Activated naive CD8-positive, alpha-beta T cell treated with anti-CD3 and anti-CD28 coated beads, Interleukin-2, amount 10 ng/mL, durations not matched to agents 7 days and 5 days (primary cell): ENCODE data around the gene SLC18B1. TPM values are rescaled to one million over a fixed set of nuclear protein-coding genes. Genes with fewer than 3 reads are reported as not detected.
A peak's percentile ranks its signal among the peaks of the same experiment; 100 is the strongest.

ENCODE experiments used
- ATAC-seq: fragments of 150-1000 bp; cut with Tn5 transposase; one replicate; pipeline ENCODE4 v1.10.0; 2021; ENCODE audit warnings: low read depth, moderate library complexity
- POLR2A ChIA-PET: fragments of 350-600 bp; sonication (Branson Sonifier 250); formaldehyde crosslinking; loops from one replicate; lab custom pipeline; 2021; ENCODE audit warnings: antibody characterized with exemption; lab: Charles Lee
- DNase-seq: peaks from one replicate; pipeline ENCODE4 v3.0.0; 2021
- H3K27ac Mint-ChIP-seq: one replicate; pipeline ENCODE4 v1.8.0; 2022; ENCODE audit warnings: mild to moderate bottlenecking, mixed read lengths
- H3K27me3 Mint-ChIP-seq: one replicate; pipeline ENCODE4 v1.8.0; 2022; ENCODE audit warnings: mild to moderate bottlenecking, moderate library complexity, mixed read lengths
- H3K36me3 Mint-ChIP-seq: one replicate; pipeline ENCODE4 v1.8.0; 2021; ENCODE audit warnings: mild to moderate bottlenecking, mixed read lengths
- H3K4me1 Mint-ChIP-seq: one replicate; pipeline ENCODE4 v1.8.0; 2021; ENCODE audit warnings: mixed read lengths
- H3K4me3 Mint-ChIP-seq: one replicate; pipeline ENCODE4 v1.8.0; 2022; ENCODE audit warnings: mild to moderate bottlenecking, moderate library complexity, mixed read lengths
- H3K9me3 Mint-ChIP-seq: one replicate; pipeline ENCODE4 v1.8.0; 2021; ENCODE audit warnings: mixed read lengths
- total RNA-seq, 2 experiments: library from RNA; stranded (reverse); gene quantifications; one replicate each; pipeline ENCODE4 v1.2.3, GENCODE V29; 2021

The SLC18B1 gene
- total RNA-seq, result 1 to 10 TPM; 8.3 to 8.8 TPM

DNA sequence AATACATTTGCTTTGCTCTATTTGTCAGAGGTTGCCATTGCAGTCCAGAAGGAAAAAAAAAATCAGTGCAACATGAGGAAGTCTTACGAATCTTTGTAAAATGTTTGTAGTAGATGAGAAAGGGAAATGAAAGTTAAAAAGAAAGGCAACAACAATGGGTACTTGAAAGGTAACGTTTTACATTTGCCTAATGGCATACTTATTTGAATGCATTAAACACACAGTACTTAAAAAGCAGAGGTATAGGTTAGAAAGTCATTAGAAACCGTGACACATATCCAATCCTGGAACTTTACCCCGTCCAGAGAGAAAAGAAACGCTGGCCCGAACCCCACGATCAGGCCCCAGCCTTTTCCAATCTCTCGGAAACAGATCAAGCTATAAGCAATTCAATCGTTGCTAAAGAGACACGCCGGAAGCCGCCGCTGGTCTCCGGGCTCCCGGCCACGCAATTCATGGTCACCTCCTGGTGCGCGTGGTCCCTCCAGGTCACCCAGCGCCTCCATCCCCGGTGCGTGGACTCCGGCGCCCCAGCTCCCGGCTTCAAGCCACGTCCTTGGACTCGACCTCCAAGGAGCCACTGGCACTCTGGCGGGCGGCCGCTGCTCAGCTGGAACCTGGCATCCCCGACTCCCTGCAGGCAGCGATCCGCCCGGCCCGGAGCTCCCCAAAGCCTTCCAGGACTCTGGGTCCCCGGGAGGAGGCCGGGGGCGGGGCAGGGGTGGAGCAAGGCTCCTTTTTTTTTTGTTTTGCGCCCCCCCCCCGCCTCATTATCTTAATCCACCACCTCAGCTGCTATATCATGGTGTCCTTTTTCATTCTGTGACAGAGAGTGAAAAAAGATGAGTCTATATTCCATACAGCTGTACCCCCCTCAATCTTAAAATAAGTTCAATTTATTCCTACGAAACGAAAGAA lies at the start of gene SLC18B1:
TSS of gene SLC18B1 (minus strand) at position 687 of the 918 bp plus-strand sequence. CDS start at position 506, 181 bp downstream.
- peak; percentile 69 for DNase-seq
- ATAC-seq, result peak; percentile 60
- POLR2A ChIA-PET, result interaction anchor here (0.6 to 5.8 kb wide), 8 partner anchors 9 to 1376 kb away, joined by 3 to 112 read pairs (median 4); partner anchors contain the start of genes RPS12 and STX7
- Mint-ChIP-seq H3K9me3 (no peaks in the 10 kb centered on the region), H3K27me3 (no peaks in the 10 kb centered on the region), H3K36me3 (peaks cover 4% of the 10 kb centered on the region), H3K4me3 (no peak within 1 kb of the TSS), H3K27ac (no peak within 1 kb of the TSS), H3K4me1 (peaks cover 9% of the 10 kb centered on the region)

DNA sequence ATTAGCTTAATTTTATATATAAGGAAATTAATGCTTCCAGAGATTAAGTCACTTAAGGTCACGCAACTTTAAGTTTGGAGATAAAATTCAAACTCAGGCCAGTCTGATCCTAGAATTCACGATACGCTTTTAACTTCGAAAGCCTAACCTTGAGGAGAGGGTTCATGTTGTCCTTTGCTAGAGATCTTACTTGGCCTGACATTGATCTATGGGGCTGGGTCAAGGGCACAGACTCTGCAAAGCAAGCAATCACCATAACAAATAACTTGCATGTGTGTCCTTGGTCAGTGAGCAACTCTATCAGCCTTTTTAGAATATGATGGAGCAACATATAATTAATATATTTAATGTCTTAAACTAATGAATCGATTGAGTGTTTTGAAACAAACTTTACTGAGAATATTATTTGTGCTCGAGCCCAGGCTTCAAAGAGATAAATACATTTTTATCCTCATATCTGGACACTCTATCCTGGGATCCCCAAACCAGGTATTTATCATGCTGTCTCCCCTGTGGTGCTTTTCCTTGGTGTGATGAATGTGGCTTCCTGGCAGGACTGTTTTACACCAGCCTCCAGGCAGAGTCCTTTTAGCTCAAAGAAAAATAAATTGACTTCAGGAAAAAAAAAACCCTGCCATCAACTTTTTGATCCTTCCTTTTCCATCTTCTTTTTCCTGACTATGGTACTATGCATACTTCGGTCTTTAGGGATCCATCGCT lies 45.0 kb upstream of the SLC18B1 start:
- no peaks in the 10 kb centered on the region for H3K36me3 Mint-ChIP-seq
- no peak overlapping the region for H3K27ac Mint-ChIP-seq
- ATAC-seq, result no peak
- H3K4me1 Mint-ChIP-seq, result no peaks in the 10 kb centered on the region
- POLR2A ChIA-PET, result no interaction called here
- H3K9me3 Mint-ChIP-seq, result no peaks in the 10 kb centered on the region
- no peak overlapping the region for H3K4me3 Mint-ChIP-seq
- peaks cover under 1% of the 10 kb centered on the region for H3K27me3 Mint-ChIP-seq
- DNase-seq, result no peak

DNA sequence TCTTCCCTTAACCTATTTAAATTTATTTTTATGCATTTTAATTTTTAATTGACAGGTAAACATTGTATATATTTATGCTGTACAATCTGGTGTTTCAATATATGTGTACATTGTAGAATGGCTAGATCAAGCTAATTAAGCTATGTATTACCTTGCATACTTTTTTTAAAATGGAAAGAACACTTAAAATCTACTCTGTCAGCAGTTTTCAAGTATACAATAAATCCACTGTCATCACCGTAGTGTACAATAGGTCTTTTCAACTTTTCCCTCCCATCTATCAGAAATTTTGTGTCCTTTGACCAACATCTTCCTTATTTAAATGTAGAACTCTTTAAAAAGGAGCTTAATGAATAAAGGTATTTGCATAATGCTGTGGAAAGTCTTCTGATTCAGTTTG lies 43.5 kb upstream of the SLC18B1 start:
- Mint-ChIP-seq H3K36me3 (no peaks in the 10 kb centered on the region), H3K9me3 (no peaks in the 10 kb centered on the region), H3K27me3 (peaks cover 2% of the 10 kb centered on the region), H3K27ac (no peak overlapping the region), H3K4me1 (no peaks in the 10 kb centered on the region), H3K4me3 (no peak overlapping the region)
- no peak for DNase-seq
- ATAC-seq, result no peak
- POLR2A ChIA-PET, result no interaction called here

DNA sequence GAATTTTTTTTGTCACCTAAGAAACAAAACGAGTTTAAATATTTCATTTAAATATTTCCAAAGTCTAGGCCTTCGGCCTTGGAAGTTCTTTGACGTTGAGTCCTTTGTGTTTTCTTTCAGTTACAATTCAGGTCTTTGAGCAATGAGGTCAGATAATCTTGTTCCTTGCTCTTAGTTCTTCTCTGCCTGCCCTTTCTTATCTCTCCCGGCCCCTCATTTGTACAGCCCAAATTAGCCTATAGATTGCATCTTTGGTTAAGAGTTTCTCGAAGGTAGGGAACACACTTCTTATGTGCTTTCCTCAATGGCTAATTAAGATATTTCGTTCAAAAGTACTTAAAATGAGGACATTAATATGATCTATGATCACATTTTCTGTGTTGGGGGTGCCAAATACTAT lies 34.5 kb upstream of the SLC18B1 start:
- peaks cover 6% of the 10 kb centered on the region for H3K9me3 Mint-ChIP-seq
- no peaks in the 10 kb centered on the region for H3K36me3 Mint-ChIP-seq
- POLR2A ChIA-PET, result no interaction called here
- ATAC-seq (no peak), DNase-seq (no peak)
- no peak overlapping the region for H3K27ac Mint-ChIP-seq
- peaks cover 7% of the 10 kb centered on the region for H3K27me3 Mint-ChIP-seq
- H3K4me3 Mint-ChIP-seq, result no peak overlapping the region
- H3K4me1 Mint-ChIP-seq, result no peaks in the 10 kb centered on the region

DNA sequence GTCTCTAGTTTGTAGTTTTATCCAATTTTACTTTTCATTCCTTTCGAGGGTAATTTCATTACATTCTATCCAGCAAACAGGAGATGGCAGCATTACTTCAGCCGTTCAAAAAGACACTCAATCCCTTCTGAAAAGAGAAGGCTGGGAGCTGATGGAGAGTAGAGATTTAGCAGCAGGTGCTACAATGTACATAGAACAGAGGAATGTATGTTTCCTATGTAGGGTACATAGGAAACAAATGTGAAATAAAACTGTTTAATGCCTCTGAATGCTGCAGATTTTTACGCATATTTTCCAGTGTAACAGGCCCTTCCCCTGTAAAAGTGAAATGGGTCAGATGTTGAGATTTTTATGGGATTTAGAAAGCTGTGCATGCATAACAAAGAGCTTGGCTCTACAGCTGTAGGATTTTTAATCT lies 31.9 kb upstream of the SLC18B1 start:
- ATAC-seq, result no peak
- Mint-ChIP-seq H3K4me3 (no peak overlapping the region), H3K27me3 (peaks cover 11% of the 10 kb centered on the region), H3K27ac (no peak overlapping the region), H3K9me3 (peaks cover 1% of the 10 kb centered on the region), H3K4me1 (no peaks in the 10 kb centered on the region), H3K36me3 (no peaks in the 10 kb centered on the region)
- POLR2A ChIA-PET, result no interaction called here
- no peak for DNase-seq

DNA sequence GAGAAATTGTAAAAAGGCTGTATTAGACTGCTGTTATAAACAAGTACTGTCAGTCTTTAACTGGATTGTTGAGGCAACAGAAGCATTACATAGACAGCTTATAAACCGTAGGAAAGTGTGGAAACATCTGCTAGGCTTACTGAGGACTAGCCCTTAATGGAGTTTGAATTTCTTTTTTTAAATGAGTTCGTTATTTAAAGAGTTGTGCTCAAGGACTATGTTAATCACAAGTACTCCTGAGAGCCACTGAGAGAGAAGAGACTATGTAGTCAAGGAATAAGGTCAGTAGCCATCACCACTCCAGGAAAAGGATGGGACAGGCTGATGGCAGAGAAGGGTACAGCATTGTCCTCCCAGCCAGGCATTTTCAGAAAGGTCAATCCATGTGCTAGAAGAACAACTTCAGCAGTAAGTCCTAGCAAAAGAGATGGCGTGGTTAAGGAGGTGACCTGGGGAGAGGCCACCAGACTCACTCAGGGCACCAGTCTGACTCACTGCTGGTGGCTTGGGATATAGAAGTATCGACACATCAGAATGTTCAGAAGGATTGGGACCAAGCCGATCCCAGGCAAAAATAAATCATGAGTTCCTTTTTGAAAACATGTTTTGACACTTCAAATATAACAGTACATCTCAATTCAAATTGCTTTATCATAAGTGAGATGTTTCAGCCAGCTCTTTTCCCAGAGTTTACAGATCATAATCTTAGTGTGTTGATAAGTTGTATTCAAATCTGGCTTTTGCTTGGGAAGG lies 22.4 kb upstream of the SLC18B1 start:
- Mint-ChIP-seq H3K27ac (peak overlapping the region; percentile 8), H3K36me3 (peaks cover 25% of the 10 kb centered on the region), H3K27me3 (peaks cover 2% of the 10 kb centered on the region), H3K4me1 (peaks cover 29% of the 10 kb centered on the region), H3K9me3 (no peaks in the 10 kb centered on the region), H3K4me3 (no peak overlapping the region)
- ATAC-seq (peak; percentile 10), DNase-seq (no peak)
- POLR2A ChIA-PET, result interaction anchor here (1.1 kb wide), 1 partner anchor 8 kb away, joined by 7 read pairs; no protein-coding TSS in a partner anchor

DNA sequence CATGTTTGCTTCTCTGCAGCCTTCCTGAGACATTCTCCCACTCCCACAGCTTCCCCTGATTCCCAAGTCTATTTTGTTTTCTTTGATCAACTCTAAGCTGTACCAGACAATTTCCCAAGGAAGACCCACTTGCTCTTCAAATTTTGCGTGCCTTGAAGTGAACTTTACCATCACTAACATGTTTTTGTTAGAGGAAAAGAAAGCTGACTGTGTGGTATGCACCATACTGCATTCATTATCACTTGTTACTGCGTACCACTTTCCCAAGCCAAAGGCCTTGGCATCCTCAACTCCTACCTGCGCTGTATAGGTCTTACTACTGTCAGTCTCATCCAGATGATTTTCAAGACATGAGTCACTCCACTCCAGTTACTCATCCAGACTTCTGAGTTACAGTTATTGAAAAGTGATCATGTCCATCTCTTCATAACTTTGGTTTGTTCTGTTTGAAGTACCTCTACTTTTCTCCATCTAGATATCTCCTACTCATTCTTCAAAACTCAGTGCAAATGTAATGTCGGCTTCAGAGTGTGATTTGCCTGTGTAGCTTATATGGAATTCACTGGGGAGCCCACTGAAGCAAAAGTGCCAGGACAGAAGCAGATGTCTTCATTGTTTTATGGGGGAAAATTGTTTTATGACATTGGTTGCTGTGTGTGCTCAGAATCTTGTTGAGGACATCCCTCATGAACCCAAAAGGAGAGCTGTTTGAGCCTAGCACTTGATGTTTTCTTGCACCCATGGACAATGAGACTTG lies 21.1 kb upstream of the SLC18B1 start:
- no peak overlapping the region for H3K4me3 Mint-ChIP-seq
- ATAC-seq, result no peak
- peaks cover 32% of the 10 kb centered on the region for H3K4me1 Mint-ChIP-seq
- H3K9me3 Mint-ChIP-seq, result no peaks in the 10 kb centered on the region
- POLR2A ChIA-PET, result interaction anchor here (1.0 kb wide), 1 partner anchor 10 kb away, joined by 4 read pairs; no protein-coding TSS in a partner anchor
- DNase-seq, result no peak
- no peaks in the 10 kb centered on the region for H3K27me3 Mint-ChIP-seq
- H3K36me3 Mint-ChIP-seq, result peaks cover 38% of the 10 kb centered on the region
- H3K27ac Mint-ChIP-seq, result peak overlapping the region; percentile 42

DNA sequence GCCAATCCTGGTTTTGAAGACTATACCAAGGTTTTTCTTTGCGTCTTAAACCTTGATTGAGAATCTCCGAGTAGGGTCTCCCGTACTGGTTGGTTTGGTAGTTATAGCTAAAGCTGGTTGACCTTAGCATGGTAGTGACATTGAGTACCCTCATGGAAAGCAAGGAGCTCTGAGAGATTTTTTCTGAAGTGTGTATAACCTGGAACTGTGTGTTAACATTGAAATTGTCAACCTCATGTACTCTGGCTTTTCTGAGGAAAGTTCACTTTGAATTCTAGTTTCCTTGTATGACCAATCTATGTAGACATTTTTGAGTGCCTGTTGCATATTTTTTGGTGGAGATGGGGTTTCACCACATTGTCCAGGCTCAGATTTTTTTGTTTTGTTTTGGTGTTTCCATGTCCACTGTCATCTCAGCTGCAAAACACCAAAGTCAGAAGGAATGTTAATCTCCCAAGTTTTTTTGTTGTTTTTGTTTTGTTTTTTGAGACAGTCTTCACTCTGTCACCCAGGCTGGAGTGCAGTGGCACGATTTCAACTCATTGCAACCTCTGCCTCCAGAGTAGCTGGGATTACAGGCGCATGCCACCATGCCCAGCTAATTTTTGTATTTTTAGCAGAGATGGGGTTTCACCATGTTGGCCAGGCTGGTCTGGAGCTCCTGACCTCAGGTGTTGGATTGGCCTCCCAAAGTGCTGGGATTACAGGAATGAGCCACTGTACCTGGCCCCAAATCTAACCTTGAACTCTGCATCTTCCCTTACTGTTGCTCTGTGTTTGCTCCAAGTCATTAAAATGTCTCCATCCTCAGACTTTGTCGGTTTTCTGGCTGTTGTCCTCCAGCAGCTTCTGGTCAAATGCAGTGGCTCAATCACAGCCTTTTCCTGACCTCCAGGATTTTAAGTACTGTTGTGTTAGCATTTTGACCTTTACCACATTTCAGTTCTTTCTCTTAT lies 20.2 kb upstream of the SLC18B1 start:
- Mint-ChIP-seq H3K27me3 (no peaks in the 10 kb centered on the region), H3K4me1 (peaks cover 31% of the 10 kb centered on the region), H3K4me3 (no peak overlapping the region), H3K36me3 (peaks cover 41% of the 10 kb centered on the region), H3K9me3 (no peaks in the 10 kb centered on the region), H3K27ac (peak overlapping the region; percentile 34)
- DNase-seq (no peak), ATAC-seq (no peak)
- POLR2A ChIA-PET, result interaction anchor here (1.0 kb wide), 1 partner anchor 9 kb away, joined by 4 read pairs; no protein-coding TSS in a partner anchor

DNA sequence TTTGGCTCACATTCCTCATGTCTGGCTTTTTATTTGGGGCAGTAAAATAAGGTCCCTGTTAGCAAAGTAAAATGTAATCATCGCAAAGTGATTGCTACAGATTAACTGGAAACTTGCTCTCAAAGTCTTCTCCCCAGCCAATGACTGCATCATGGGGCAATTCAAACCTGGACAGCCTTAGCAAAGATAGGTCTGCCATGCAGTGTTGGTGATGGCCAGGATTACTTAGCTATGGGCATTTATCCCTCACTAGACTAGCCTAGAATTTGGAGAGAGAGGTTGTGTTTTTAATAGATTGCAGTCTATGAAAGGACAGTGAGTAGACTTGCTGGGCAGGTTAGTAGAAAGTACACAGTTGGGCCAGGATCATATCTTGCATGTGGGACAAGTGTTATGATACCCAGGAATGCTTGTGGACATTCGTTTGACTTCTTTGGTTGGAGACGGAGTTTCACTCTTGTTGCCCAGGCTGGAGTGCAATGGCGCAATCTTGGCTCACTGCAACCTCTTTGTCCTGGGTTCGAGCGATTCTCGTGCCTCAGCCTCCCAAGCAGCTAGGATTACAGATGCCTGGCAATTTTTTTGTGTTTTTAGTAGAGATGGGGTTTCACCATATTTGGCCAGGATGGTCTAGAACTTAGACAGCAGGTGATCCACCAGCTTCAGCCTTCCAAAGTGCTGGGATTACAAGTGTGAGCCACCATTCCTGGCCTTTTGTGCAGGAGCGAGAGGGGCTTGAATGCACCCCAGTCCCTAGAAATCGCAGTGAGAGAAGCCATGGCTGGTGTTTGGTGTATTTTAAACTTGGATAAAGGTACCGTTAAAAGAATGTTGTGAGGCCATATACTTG lies 19.3 kb upstream of the SLC18B1 start:
- Mint-ChIP-seq H3K36me3 (peaks cover 41% of the 10 kb centered on the region), H3K27ac (no peak overlapping the region), H3K4me1 (peaks cover 32% of the 10 kb centered on the region), H3K9me3 (no peaks in the 10 kb centered on the region), H3K4me3 (no peak overlapping the region), H3K27me3 (no peaks in the 10 kb centered on the region)
- DNase-seq (no peak), ATAC-seq (no peak)
- POLR2A ChIA-PET, result interaction anchor here (8.6 kb wide), 1 partner anchor 19 kb away, joined by 112 read pairs; the partner anchor contains the start of gene SLC18B1

DNA sequence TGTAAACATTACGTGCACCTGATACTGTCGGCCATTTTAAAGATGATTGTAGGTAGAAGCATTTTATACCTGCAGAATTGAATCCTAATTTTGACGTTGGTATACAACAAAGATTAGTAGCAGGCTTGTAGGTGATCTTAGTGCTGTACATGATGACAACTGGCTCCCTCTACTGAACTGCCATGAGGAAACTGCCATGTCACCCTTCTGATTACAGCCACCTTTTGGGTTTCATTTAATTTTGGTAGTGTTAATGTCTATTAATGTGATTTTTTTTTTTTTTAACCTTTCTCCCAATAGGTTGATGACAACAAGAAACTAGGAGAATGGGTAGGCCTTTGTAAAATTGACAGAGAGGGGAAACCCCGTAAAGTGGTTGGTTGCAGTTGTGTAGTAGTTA lies 18.2 kb upstream of the SLC18B1 start:
- H3K27ac Mint-ChIP-seq, result peak overlapping the region; percentile 30
- H3K27me3 Mint-ChIP-seq, result no peaks in the 10 kb centered on the region
- peaks cover 37% of the 10 kb centered on the region for H3K4me1 Mint-ChIP-seq
- no peak for ATAC-seq
- DNase-seq, result no peak
- no peaks in the 10 kb centered on the region for H3K9me3 Mint-ChIP-seq
- POLR2A ChIA-PET, result interaction anchor here (3.6 to 8.6 kb wide), 2 partner anchors 18 to 54 kb away, joined by 26 to 112 read pairs; partner anchors contain the start of gene SLC18B1
- peaks cover 41% of the 10 kb centered on the region for H3K36me3 Mint-ChIP-seq
- peak overlapping the region; percentile 90 for H3K4me3 Mint-ChIP-seq
